HCEC 1CT (cell line): Measurements from ENCODE around the gene RASGRF2.

Experiments used
- DNase-seq: peaks from one replicate; pipeline ENCODE4 v3.0.0-alpha.2; 2017

RASGRF2 gene

DNA sequence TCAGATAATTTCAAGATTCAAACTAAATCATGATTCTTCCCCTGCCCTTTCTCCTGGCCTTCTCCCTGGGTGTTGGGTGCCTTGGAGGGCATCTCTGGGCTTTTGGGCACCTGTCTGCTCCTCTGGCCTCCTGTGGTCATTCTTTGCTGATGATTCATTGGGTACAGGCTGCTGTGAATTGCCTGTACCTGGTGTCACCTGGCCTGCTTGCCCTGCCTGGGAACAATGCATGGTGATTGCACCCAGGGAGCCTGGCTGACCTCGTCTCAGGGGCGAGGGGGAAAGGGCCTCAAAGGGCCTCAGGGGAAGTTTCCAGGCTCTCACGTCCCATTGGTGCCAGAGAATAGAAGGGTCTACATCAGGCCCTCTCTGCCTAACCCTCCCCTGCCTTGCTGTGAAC, 252.9 kb downstream of the RASGRF2 start:
- no peak for DNase-seq

GRCh38 chr5:81214848-81215247, 254.7 kb downstream of the RASGRF2 start:
- DNase-seq = no peak

DNA sequence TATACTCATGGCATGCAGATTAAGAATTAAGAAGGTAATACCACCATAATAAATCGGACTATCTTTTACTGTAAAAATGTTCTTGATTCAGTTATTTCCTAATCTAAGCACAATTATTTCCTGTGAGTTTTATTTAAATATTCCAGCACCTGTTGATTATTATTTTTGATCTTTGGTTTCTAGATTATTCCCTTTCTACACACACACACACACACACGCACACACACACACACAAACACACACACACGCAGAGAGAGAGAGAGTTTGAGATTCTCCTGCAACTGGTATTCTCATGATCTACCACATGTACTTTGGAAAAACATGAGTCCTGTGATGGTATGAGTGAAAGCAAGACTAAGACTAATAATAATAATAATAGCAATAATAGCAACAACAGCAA, 256.0 kb downstream of the RASGRF2 start:
- DNase-seq = no peak

GRCh38 chr5:81219389-81219788, 259.2 kb downstream of the RASGRF2 start:
- DNase-seq = no peak

DNA sequence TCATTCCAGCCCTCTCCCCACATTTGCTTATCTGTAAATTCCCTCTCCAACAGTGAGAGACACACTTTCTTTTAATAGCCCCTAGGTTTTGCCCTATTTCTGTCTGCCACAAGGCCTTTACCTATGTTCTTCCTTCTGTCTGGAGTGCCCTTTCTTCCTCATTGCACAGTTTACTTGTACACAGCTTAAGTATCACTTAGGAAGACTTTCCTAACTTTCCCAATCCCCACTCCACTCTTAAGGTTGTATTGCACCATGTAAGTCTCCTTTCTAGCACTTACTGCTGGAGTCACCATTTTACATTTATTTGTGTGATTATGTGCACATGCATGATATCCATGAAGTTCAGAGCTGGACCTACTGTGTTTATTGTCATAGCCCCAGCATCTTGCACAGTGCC, 262.1 kb downstream of the RASGRF2 start:
- DNase-seq = no peak

- DNase-seq = no peak
Observed at GRCh38 chr5:81225463-81225862, 265.3 kb downstream of the RASGRF2 start.

DNA sequence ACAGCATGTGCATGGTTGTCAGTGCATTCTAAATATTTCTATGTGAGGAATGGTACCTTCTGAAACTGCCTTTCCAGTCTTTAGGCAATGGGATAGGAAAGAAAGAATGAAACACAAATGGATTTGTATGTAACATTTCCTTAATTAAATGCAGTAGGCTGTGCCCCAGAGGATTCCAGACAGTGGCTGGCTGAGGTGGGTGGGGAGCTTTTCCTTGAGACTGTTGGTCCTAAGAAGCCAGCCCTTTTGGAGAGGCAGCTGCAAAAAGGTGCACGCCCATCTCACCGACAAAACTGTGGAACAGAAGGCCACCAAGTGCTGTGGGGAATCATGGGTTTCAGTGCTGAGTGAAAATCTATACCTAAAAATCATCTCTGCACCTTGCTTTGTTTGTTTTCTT, 266.1 kb downstream of the RASGRF2 start:
- DNase-seq = no peak

DNA sequence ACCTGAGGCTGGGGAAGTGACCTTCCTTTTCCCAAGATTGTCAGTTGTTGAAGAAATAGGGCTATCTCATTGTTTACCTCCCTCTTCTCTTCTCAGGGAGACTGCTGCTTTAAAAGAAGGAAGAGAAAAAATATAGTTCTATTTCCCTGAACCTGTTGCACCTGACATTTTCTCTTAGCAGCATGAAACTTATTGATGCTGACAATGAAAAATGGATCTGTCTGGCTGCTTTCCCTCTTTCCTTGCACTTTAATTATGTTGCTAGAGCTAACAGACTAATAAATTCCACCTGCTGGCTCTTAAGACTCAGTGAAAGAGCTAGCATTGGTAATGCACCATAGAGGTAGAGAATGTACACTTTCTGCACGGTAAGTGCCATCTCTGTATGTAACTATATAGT, 266.8 kb downstream of the RASGRF2 start:
- no peak for DNase-seq

- no peak for DNase-seq
Observed at GRCh38 chr5:81228084-81228483, 267.9 kb downstream of the RASGRF2 start.

- DNase-seq = no peak
Observed at GRCh38 chr5:81230416-81230815, 270.3 kb downstream of the RASGRF2 start.

DNA sequence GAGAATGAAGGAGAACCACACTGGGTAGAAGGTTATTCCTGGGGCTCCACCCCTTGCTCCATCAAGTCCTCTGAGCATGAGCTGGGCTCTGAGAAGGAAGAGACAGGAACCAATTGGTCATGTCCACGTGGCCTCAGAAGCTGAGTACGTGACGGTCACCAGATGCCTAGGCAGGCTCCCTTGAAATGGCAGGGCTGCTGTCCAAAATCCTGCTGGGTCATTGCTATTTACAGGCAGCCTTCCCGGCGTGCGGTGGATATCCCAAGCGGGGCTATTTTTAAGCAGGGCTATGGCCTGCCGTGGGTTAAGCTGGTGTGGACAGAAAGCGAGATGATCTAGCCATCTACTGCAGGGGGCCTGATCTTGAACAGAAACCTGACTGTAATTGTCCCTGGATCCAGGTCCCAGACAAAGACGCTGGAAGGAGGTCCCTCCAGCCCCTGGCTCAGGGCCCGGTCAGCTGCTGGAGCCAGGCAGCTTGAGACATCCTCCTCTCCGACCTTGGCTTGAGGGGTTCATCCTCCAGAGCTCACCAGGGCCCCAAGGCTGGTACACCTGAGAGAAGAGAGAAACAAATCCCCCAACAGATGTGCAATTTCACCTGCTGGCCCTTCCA, 272.4 kb downstream of the RASGRF2 start:
- no peak for DNase-seq

DNA sequence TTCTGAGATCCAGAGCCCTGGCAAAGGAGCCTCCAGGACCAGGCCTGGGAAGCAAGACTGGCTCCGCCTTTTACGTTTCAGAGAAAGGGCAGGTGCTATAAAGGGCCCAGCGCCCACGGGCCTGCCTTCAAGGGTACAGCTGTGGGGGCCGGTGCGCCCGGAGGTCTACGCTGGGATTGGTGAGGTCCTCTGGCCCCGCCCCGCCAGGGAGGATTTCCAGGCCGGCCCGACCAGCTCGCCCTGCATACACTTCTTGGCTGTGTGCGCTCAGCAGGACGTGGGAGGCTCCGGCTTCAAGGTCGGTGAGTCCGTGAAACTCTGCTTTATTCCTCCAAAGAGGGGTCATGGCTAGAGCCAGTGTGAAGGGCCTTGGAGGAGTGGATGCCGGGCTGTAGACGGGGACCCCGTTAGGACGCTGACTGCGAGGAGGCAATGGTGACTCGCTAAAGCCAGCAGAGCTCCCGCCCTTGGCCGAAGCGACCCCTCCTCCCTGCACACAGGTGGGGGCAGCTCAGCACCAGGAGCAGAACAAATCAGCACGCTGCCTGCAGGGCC, 273.0 kb downstream of the RASGRF2 start, which contains the start of gene CKMT2:
Gene CKMT2, plus strand, starts transcription at position 243 of the 555 bp plus-strand sequence. CDS start 17,811 bp downstream, outside the sequence.
- no peak for DNase-seq

- DNase-seq = no peak
Observed at GRCh38 chr5:81234299-81234698, 274.1 kb downstream of the RASGRF2 start.

DNA sequence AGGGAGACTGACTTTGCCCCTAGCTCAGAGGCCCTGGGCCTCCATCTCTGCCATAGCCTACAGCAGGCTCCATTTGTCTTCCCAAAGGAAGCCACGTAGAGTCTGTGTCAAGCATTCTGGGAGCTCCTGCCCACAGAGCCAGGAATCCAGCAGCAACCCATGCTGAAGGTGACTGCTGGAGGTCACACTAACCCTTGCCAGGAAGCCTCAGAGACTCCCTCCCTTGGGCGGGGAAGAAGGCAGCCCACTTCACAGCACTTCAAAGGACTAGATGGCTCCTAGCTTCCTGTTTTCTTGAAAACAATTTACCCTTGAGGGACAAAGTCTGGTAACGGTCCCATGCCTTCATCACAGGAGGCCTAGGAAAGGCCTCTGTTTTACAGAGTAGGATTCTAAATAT, 274.6 kb downstream of the RASGRF2 start:
- no peak for DNase-seq

DNA sequence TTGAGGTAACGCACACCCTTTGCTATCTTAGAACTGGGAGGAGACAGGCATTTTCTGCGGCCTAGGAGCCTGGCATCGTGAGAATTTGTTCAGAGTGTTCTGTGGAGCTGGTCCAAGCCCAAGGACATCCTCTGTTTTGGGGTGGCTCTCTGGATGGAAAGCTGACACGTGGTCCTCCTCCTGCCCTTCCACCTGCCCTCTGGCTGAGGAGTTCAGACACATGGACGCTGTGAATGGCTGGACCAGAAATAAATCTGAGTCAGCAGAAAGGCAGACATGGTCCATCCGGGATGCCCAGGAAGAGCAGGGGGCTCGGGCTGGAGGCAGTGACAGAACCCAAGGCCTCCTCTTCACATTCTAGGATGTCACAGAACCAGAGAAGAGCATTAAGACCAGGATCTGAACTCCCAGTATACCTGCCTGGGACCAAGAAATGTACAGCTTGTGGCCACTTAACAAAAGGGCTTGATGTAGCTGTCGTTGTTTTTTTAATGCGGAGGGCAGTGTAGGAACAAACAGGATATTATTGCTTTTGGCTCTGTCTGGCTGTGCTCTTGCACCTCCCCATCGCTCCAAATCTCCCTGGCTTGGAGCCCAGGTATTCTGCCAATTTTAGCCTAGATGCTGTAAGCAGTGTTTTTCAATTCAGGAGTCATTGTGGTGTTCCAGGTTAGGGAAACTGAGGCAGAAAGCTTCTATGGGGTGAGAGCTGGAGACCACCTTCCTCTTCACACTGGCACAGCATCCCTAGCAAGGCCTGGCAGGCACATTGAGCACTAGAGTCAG, 275.3 kb downstream of the RASGRF2 start:
- DNase-seq = no peak

DNA sequence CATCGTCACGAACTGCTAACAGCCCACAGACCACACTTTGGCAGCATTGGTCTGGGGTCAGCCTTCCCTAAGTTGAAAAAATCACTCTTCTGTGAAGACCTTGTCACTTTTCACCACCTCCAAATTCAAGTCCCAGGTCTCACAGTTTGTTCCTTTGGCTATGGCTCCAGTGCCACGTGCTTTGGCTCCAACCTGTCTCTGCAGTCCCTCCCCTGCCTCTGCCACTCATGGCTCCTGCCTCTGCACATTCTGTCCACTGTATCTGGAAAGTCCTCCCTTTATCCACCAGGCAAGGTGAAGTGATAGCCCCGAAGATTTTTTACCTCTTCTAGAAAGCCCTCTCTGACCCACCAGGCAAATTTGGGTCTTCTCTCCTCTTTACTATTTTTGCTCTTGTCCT, 278.3 kb downstream of the RASGRF2 start:
- DNase-seq = no peak

GRCh38 chr5:81239613-81240012, 279.4 kb downstream of the RASGRF2 start:
- DNase-seq = no peak

DNA sequence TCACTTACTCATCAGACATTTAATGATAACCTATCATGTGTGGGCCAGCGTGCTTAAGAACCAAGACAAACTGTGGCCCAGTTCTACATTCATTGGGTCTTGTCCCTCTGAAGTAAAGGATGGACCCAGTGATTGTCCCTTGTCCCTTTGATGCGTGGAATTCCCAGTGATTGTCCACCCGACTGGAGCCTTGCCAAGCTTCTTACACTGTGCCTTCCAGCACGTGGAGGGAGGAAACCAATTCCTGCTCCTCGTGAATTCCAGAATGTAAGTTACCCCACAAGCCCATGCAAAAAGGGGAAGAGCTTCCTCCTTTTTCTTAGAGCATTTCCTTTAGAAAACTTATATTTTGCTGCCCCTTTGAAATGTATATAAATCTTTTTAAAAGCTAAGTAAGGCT, 280.8 kb downstream of the RASGRF2 start:
- DNase-seq = no peak

DNA sequence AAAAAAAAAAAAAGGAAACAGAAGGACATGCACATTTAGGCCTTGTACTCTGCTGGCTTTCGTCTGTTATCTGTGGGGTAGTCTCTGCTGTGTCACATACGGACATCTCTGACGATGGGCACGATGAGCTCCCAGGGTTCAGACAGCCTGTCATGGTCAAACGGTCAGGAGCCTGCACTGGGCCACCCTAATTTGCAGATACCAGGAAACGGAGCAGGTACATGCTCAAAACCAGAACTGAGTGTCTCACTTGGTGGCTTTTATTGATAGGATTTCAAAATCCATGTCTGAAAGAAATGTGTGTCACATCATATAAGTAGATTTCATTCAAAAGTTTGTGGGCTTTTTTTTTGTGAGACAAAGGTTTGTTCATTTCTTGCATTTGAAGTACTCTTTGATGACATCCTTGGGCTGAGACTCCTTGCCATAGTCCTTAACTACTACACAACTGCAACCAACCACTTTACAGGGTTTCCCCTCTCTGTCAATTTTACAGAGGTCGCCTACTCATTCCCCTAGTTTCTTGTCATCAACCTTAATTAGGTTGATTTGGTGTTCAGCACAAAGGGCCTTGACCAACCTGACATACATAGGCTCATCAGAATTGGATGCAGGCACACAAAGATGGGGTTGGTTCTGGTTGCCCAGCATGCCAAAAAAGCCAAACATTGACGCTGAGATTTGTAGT, 281.9 kb downstream of the RASGRF2 start:
- DNase-seq = no peak

DNA sequence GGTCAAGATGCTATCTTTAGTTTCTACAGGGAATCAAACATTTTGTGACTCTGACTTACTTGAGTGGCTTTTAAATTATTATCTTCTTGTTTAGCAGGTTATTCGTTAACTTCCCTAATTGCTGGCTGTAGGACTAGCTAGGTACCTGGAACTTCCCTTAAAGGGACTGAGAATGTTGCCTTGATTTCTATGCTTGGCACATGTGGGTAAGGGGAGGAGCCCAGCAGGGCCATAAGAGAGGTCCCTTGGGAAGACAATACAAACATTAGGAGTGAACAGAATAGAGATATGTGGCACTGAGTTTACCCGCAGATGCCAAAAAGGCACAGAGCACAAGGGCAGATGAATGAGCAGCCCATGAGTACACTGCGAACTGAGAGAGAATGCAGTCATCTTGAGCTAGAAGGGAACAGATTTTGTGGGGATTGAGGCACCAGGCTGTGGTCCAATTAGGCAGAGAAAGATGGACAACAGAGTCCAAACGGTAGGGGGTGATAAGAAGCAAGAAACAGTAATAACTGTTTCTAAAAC, 282.8 kb downstream of the RASGRF2 start:
- DNase-seq = no peak

DNA sequence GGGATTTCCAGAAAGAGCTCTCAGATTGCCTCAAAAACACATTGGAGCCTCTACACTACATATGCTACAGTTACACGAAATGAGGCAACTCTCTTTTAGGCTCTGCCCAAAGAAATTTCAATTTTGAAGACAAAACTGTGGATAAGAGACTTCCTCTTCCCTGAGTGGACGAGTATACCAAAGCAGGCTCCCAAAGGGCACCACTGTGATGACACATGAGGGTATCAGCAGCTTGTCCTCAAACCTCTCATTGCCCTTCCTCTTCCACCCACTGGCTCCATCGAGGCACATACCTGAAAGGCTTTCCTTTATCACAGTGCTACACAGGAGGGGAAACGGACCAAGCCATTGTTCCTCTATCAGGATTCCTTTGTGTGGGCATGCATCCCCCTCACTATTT, 284.3 kb downstream of the RASGRF2 start:
- DNase-seq = no peak

GRCh38 chr5:81245871-81246235, 285.7 kb downstream of the RASGRF2 start:
- no peak for DNase-seq

GRCh38 chr5:81246697-81247096, 286.5 kb downstream of the RASGRF2 start:
- DNase-seq = no peak
